Activated CD4-positive, alpha-beta T cell treated with anti-CD3 and anti-CD28 coated beads, Interleukin-2, Interleukin-6, amounts not matched to agents 100 ng/mL and 50 ng/mL, durations not matched to agents 16 hours and 8 hours (primary cell): ENCODE data around the gene C16orf46.

Experiments used
- DNase-seq: peaks from one replicate; pipeline ENCODE4 v3.0.0-alpha.2; 2020

The C16orf46 gene

GRCh38 chr16:81073560-81074330 lies 3.3 kb downstream of the C16orf46 start:
- DNase-seq, result no peak

DNA sequence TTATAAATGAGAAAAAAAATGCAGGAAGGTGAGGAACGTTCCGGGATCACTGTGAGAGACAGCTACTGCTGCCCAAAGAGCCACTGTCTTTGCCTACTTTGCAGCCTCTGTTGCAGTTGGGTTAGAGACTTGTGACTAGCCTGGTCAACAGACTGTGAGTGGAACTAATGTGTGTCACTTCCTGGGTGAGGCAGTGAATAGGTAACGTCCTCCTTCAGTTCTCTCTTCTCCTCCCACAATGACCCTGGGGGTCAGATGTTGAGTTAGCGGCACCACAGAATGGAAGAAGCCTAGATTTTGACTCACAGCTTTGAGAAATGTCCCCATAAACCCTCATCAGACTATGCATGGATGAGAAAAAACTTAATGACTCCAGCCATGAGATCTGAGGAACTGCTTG lies 5.2 kb downstream of the C16orf46 start:
- DNase-seq, result no peak

GRCh38 chr16:81070979-81071378 lies 6.1 kb downstream of the C16orf46 start:
- DNase-seq, result no peak

DNA sequence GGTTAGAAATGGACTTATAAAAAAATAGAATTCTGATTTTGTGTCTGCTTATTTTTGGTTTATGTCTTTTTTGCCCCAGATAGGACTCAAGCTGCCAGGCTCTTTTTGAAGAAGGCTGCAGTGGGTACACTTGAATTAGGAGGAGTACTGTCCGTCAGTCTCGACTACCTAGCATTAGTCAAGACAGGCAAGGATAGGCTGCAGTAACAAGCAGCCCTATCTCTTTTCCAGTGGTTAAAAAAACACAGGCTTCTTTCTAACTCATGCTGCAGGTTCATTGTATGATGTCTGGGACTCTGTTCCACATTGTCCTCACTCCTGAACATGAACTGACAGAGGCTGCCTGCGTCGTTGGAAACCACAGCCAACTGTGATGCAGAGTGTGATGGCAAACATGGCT lies 8.0 kb downstream of the C16orf46 start:
- DNase-seq, result no peak

- no peak for DNase-seq
These were observed 9.9 kb downstream of the C16orf46 start for GRCh38 chr16:81067166-81067565.

- no peak for DNase-seq
These were observed 10.4 kb downstream of the C16orf46 start for GRCh38 chr16:81066681-81067080.

GRCh38 chr16:81061871-81062608 lies 15.0 kb downstream of the C16orf46 start:
- DNase-seq, result no peak

DNA sequence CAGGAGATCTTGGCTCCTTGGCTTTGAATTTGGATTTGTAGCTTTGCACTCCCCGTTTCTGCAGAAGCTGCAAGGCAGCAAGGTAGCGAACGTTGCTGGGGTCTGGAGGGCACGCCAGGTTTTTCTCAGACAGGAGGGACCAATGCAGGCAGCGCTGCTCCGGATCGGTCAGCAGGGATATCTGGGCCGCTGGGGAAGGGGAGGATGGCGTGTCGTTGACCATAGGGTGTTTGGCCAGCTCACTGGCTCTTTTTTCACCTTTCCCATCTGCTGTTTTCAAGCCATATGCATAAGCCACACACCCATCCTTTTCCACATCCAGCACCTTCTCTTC lies 15.8 kb downstream of the C16orf46 start:
- no peak for DNase-seq

- DNase-seq, result no peak
These were observed 16.3 kb downstream of the C16orf46 start for GRCh38 chr16:81060576-81061306.

DNA sequence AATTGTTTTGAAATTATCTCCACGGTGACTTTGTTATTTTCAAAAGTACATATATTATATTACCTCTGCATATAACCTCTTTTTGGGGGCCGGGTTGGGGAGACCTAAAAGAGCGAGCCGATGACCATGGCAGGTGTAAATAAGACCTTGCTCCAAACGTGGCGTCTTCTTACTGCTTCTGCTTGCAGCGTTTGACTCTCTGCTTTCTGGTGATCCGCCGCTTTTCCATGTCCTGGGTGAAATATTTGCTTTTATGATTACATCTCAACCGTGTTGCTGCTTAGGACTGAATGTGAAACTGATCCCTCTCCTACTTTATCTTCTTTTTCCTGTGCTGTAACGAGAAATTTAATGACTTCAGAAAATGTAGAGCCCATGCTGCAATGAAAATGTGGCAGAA lies 23.3 kb downstream of the C16orf46 start:
- DNase-seq, result no peak

DNA sequence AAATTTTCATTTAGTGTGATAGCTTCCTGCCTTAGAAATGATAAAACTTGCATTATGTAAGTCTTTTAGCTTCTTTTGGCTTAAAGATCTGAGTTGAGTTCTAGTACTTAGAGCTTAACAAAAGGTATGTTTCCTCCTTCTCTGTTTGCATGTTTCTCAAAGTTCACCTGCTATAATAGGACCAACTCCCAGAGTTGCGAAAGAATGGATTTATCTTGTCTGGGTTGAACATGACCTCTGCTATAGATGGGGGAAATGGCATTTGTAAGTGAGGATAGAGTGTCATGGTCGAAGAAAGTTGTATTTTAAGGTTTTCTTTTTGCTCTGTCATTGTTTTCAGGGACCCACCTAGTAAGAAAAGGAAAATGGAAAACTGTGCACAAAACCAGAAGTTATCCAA lies 34.2 kb downstream of the C16orf46 start:
- no peak for DNase-seq

DNA sequence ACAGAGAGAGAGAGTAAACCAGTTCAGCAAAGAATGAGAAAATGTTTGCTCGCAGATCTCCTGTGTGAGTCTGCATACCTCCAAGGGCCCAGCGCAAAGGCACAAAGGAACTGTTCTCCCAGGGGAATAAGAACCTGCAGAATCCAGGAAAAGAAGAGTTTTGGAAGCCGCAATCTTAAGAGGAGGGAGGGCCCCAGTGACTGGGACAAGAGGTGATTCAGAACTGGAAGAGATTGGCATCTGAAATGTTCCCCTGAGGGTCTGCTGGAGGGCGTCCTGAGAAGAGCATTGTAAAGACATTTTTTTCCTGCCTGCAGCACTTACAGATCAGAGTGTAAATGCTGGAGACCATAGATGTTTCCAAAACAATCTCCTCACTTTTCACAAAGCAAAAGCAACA lies 35.3 kb downstream of the C16orf46 start:
- DNase-seq, result no peak

DNA sequence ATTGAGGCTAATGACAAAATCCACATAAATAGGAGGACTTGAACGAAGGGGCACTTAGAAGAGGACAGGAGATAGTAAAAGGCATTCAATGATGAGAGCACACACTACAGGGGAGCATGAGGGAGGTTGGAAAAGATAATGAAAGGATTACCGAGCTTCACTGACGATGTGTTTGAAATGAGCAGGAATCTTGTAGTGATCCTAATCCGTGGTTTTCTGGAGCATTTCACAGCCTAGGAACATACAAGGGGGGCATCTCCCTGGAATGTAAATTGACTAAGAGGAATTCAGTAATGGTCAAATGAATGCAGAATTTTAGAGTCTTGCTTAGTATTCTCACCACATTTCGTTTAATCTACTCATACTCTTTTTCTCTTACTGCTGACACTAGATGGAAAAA lies 36.2 kb downstream of the C16orf46 start:
- DNase-seq, result no peak

- no peak for DNase-seq
These were observed 36.9 kb downstream of the C16orf46 start for GRCh38 chr16:81040131-81040530.

DNA sequence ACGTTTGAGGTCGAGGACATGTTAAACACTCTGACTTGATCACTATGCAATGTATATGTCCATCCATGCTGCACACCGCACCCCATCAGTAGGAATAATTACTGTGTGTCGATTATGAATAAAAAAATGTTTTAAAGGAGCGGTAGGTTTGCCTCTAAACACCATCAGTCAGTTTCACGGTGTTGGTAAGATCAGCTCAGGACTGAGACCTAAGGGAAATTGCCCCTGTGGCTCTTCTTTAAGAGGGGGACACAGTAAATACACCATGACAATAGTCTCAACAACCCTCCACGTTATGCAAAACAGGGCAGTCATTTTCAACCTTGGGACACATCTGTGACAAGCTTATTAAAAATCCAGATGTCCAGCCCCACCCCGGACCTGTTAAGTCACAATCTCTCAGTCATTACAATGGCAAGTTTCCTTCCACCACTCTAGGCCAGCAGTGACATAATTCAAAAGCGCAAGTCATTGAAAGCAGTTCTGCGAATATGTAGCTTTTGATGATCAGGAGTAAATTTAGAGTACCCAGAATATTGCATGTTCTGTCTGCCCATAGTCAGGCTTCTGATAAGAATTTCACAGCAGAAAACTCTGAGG lies 40.2 kb downstream of the C16orf46 start:
- peak; percentile 15 for DNase-seq

DNA sequence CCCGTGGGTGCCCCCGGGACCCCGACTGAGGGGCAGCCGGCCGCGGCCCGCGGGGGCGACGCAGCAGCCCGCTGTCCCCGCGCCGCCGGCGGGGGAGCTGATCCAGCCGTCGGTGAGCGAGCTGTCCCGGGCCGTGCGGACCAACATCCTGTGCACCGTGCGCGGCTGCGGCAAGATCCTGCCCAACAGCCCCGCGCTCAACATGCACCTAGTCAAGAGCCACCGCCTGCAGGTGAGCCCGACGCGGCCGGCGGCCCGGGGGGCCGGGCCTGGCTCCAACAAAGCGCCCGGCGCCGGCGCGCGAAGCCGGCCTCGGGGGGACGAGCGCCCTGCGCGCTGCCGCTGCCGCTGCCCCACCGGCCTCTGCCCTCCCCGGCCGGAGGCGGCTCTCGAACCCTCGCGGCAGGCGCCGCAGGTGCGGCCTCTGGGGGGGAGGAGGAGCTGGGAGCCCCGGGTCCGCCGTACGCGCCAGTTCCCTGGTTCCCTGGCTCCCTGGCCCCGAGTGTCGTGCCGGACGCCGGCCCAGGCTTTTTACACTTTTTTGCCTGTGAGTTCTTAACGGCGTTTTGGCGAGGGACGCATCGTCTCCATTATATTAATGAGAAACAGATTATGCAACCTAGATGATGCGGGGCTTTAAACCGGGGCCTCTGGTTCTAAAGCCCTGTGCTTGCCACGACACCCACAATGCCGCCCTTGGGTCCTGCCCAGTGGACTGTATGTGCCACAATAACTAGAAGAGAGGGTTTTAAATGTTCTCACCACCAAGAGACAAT lies 40.9 kb downstream of the C16orf46 start:
- DNase-seq, result peak; percentile 43

- peak; percentile 93 for DNase-seq
These were observed 41.6 kb downstream of the C16orf46 start, which contains the start of gene ATMIN for GRCh38 chr16:81035398-81035974. TSS of gene ATMIN (plus strand) at chr16:81035842. CDS start at chr16:81035871, 29 bp downstream.

- no peak for DNase-seq
These were observed 47.0 kb downstream of the C16orf46 start for GRCh38 chr16:81029930-81030604.

- DNase-seq, result no peak
These were observed 50.6 kb downstream of the C16orf46 start for GRCh38 chr16:81026429-81026828.

DNA sequence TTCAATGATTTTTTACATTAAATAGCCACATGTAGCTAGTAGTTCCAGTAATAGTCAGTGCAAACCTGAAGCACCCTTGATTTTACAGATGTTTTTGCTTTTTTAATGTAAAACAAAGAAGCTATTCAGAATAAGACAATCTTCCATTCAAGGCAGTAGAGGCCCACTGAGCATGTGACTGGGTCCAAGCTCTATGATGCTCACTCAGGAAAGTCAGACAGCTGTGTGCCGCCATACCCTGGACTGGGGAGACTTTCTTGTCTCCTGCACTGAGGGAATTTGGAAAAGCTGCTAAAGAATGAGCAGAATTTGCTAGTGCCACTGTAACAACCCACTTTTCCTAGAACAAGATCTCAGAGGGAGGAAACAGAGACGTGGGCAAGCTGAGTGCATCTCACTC lies 58.5 kb downstream of the C16orf46 start:
- DNase-seq, result no peak

DNA sequence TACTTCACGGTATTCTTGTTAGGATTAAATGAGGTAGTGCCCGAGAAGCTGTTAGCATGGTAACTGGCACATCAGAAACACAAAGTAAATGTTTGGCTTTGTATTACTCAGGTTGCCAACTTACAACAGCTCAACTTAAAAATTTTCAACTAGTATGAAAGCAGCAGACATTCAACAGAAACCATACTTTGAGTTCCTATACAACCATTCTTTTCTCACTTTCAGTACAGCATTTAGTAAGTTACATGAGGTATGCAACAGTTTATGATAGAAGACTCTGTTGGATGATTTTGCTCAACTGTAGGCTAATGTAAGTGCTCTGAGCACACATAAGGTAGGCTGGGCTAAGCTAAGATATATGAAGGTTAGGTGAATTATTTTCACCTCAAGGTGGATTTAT lies 62.4 kb downstream of the C16orf46 start:
- DNase-seq, result no peak

DNA sequence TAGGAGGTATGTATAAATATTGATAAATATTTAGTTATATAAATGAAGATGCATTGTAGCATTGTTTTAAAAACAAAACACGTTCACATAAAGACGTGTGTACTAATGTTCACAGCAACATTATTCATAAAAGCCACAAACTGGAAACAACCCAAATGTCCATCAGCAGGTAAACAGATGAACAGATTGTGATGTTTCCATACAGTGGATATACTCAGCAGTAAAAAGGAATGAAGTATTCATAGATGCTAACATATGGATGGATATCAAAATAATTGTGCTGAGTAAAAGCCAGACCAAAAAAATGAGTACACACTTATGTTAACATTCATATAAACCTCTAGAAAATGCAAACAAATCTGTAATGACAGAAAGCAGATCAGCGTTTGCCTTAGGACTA lies 64.1 kb downstream of the C16orf46 start:
- no peak for DNase-seq
